HCT116 (cell line): ENCODE results near the gene MSH3. TPM values are rescaled to one million over a fixed set of nuclear protein-coding genes. Genes with fewer than 3 reads are reported as not detected.

Experiments
- ATAC-seq: fragments of 200-7000 bp; cut with Tn5 transposase; 2 replicates; pipeline ENCODE4 v1.9.1; 2020; ENCODE audit warnings: mild to moderate bottlenecking, moderate library complexity
- BruUV-seq: library from RNA; stranded (reverse); fragments of 400-500 nt; replicated peaks from 2 replicates; lab custom pipeline; 2021; lab: Mats Ljungman, UMichigan
- CTCF ChIA-PET: fragments of 300-600 bp; sonication (Branson Sonifier 250); formaldehyde crosslinking; loops from one replicate; lab custom pipeline; 2021; ENCODE audit warnings: antibody characterized with exemption; lab: Charles Lee
- POLR2A ChIA-PET: fragments of 300-600, 350-600 bp; sonication (Branson Sonifier 250); formaldehyde crosslinking; loops from one replicate; lab custom pipeline; 2021; ENCODE audit warnings: antibody characterized with exemption; lab: Charles Lee
- RAD21 ChIA-PET, 2 experiments: fragments of 300-600 bp; sonication (Branson Sonifier 250); formaldehyde crosslinking; loops; one replicate each; lab custom pipeline; 2023; ENCODE audit warnings: low total read pairs in 2 of 2; ENCODE audit not compliant: uncharacterized antibody in 2 of 2, unreplicated experiment in 2 of 2, low non-redundant PET in 1 of 2; lab: Charles Lee
- DNase-seq: peaks from one replicate; pipeline ENCODE4 v3.0.0-alpha.2; 2010; ENCODE audit warnings: low read depth, low spot score
- H2AFZ ChIP-seq: fragments of 200-600 bp; shearing (Covaris generic), sonication (generic); 2 replicates; pipeline ENCODE4 v1.6.1; 2017; ENCODE audit warnings: low read depth, mixed run types, mixed read lengths, antibody characterized with exemption, low read length; ENCODE audit not compliant: poor library complexity, severe bottlenecking
- H3K27ac ChIP-seq: 2 replicates; pipeline ENCODE4 v1.5.1; 2012; ENCODE audit warnings: low read depth, low read length
- H3K27me3 ChIP-seq: fragments of 200-600 bp; sonication (generic); 2 replicates; pipeline ENCODE4 v1.6.1; 2016; ENCODE audit warnings: mixed run types, low read length, mixed read lengths; ENCODE audit not compliant: insufficient read depth
- H3K36me3 ChIP-seq, 2 experiments: fragments of 200-500 bp in 1 of 2; fragments of 200-600 bp in 1 of 2; sonication (Bioruptor generic) in 1 of 2; sonication (generic) in 1 of 2; 2 replicates each; pipeline versions ENCODE4 v1.5.1 to v1.6.1; 2014 to 2016; ENCODE audit warnings: low read length in 2 of 2, inconsistent platforms in 1 of 2, mixed read lengths in 1 of 2, mixed run types in 1 of 2; ENCODE audit not compliant: insufficient read depth in 2 of 2, control insufficient read depth in 1 of 2
- H3K4me1 ChIP-seq, 2 experiments: fragments of 200-600 bp in 1 of 2; sonication (generic) in 1 of 2; 2 replicates each; pipeline versions ENCODE4 v1.5.1 to v1.6.1; 2012 to 2017; ENCODE audit warnings: low read length in 2 of 2, inconsistent platforms in 1 of 2, mild to moderate bottlenecking in 1 of 2, mixed read lengths in 1 of 2, mixed run types in 1 of 2, moderate library complexity in 1 of 2; ENCODE audit not compliant: insufficient read depth in 2 of 2, control insufficient read depth in 1 of 2
- H3K4me2 ChIP-seq: fragments of 200-600 bp; sonication (generic); 2 replicates; pipeline ENCODE4 v1.6.1; 2017; ENCODE audit warnings: mixed run types, low read length, mixed read lengths
- H3K4me3 ChIP-seq, 2 experiments: fragments of 200-600 bp in 1 of 2; sonication (generic) in 1 of 2; replicated peaks in 1 of 2; 2 replicates each; pipeline ENCODE4 v1.5.1; 2011 to 2016; ENCODE audit warnings: low read length in 2 of 2, control low read depth in 1 of 2, low read depth in 1 of 2, mild to moderate bottlenecking in 1 of 2, mixed read lengths in 1 of 2, mixed run types in 1 of 2
- H3K79me2 ChIP-seq: fragments of 200-600 bp; sonication (generic); 2 replicates; pipeline ENCODE4 v1.6.1; 2017; ENCODE audit warnings: mild to moderate bottlenecking, mixed run types, low read length, moderate library complexity, mixed read lengths; ENCODE audit not compliant: insufficient read depth
- H3K9ac ChIP-seq: fragments of 200-600 bp; sonication (generic); 2 replicates; pipeline ENCODE4 v1.6.1; 2016; ENCODE audit warnings: low read length, mixed read lengths
- H3K9me2 ChIP-seq: fragments of 200-600 bp; sonication (generic), shearing (Covaris generic); 2 replicates; pipeline ENCODE4 v1.6.1; 2017; ENCODE audit warnings: mixed run types, mild to moderate bottlenecking, moderate library complexity; ENCODE audit not compliant: insufficient read depth
- H3K9me3 ChIP-seq, 2 experiments: fragments of 200-500 bp in 1 of 2; fragments of 200-600 bp in 1 of 2; sonication (Bioruptor generic) in 1 of 2; sonication (generic) in 1 of 2; 2 replicates each; pipeline ENCODE4 v1.6.1; 2014 to 2017; ENCODE audit warnings: low read length in 2 of 2, mixed read lengths in 2 of 2, inconsistent platforms in 1 of 2, low read depth in 1 of 2, mild to moderate bottlenecking in 1 of 2, mixed run types in 1 of 2, moderate library complexity in 1 of 2; ENCODE audit not compliant: control insufficient read depth in 1 of 2, insufficient read depth in 1 of 2
- H4K20me1 ChIP-seq: fragments of 200-600 bp; sonication (generic), shearing (Covaris generic); 2 replicates; pipeline ENCODE4 v1.6.1; 2017; ENCODE audit warnings: mixed run types, mild to moderate bottlenecking, moderate library complexity; ENCODE audit not compliant: insufficient read depth
- ATF3 ChIP-seq: IDR thresholded peaks from 2 replicates; pipeline ENCODE4 v1.6.1; 2012
- CEBPB ChIP-seq: IDR thresholded peaks from 2 replicates; pipeline ENCODE4 v1.6.1; 2012; ENCODE audit warnings: low read depth
- EGR1 ChIP-seq: IDR thresholded peaks from 2 replicates; pipeline ENCODE4 v1.6.1; 2012; ENCODE audit warnings: low read depth
- EZH2 ChIP-seq: fragments of 200-600 bp; sonication (generic); IDR thresholded peaks from 2 replicates; pipeline ENCODE4 v1.6.1; 2017; ENCODE audit warnings: antibody characterized with exemption, mixed run types
- EZH2phosphoT487 ChIP-seq: fragments of 200-600 bp; IDR thresholded peaks from 2 replicates; pipeline ENCODE4 v1.6.1; 2018; ENCODE audit warnings: antibody characterized with exemption, borderline replicate concordance
- FOSL1 ChIP-seq: IDR thresholded peaks from 2 replicates; pipeline ENCODE4 v1.6.1; 2012; ENCODE audit warnings: low read depth
- JUND ChIP-seq: IDR thresholded peaks from 2 replicates; pipeline ENCODE4 v1.6.1; 2012
- POLR2A ChIP-seq: IDR thresholded peaks from 2 replicates; pipeline ENCODE4 v1.7.0; 2011; ENCODE audit warnings: borderline replicate concordance; ENCODE audit not compliant: insufficient read depth, insufficient read length; ENCODE audit errors: extremely low read depth
- POLR2AphosphoS5 ChIP-seq: IDR thresholded peaks from 2 replicates; pipeline ENCODE4 v1.6.1; 2011; ENCODE audit warnings: mild to moderate bottlenecking, low read depth, low read length, moderate library complexity
- RAD21 ChIP-seq: IDR thresholded peaks from 2 replicates; pipeline ENCODE4 v1.6.1; 2012; ENCODE audit warnings: low read depth, mild to moderate bottlenecking
- SP1 ChIP-seq: IDR thresholded peaks from 2 replicates; pipeline ENCODE4 v1.6.1; 2012; ENCODE audit warnings: low read depth
- SRF ChIP-seq: IDR thresholded peaks from 2 replicates; pipeline ENCODE4 v1.6.1; 2012; ENCODE audit warnings: low read depth
- TCF7L2 ChIP-seq: IDR thresholded peaks from 2 replicates; pipeline ENCODE4 v1.7.0; 2011; ENCODE audit warnings: borderline replicate concordance, inconsistent platforms; ENCODE audit not compliant: insufficient read depth, insufficient read length; ENCODE audit errors: extremely low read depth
- YY1 ChIP-seq: IDR thresholded peaks from 2 replicates; pipeline ENCODE4 v1.6.1; 2011; ENCODE audit warnings: low read length, low read depth, moderate library complexity, mild to moderate bottlenecking; ENCODE audit not compliant: insufficient replicate concordance; ENCODE audit errors: extremely low read depth
- intact Hi-C: fragments of 100-400 bp; cut with micrococcal nuclease; formaldehyde crosslinking; loops from 2 replicates; pipeline ENCODE4 v1.10.0; 2022
- total RNA-seq: library from RNA; stranded (reverse); gene quantifications from one replicate; pipeline ENCODE4 v1.2.1, GENCODE V29; 2021; ENCODE audit not compliant: unreplicated experiment
- TF ChIP-seq, protein P1 (sequence below): IDR thresholded peaks from 2 replicates; pipeline ENCODE4 v1.6.1; 2011; ENCODE audit warnings: mild to moderate bottlenecking, low read length, moderate library complexity; ENCODE audit not compliant: insufficient replicate concordance; ENCODE audit errors: extremely low read depth
- TF ChIP-seq, protein P2 (sequence below): IDR thresholded peaks from 2 replicates; pipeline ENCODE4 v1.6.1; 2012
- TF ChIP-seq, protein P3 (sequence below), 3 experiments: fragments of 200-600 bp in 1 of 3; sonication (generic) in 1 of 3; IDR thresholded peaks in 2 of 3; conservative IDR thresholded peaks in 1 of 3; 2 replicates each; pipeline ENCODE4 v1.5.1; 2012 to 2017; ENCODE audit warnings: low read depth in 2 of 3, low read length in 2 of 3, antibody characterized with exemption in 1 of 3, borderline replicate concordance in 1 of 3, control low read depth in 1 of 3, mild to moderate bottlenecking in 1 of 3, mixed read lengths in 1 of 3, mixed run types in 1 of 3, moderate library complexity in 1 of 3; ENCODE audit not compliant: insufficient read depth in 1 of 3

Gene MSH3
- total RNA-seq, 1 experiment from 2014 or later, result 4.9 TPM

DNA sequence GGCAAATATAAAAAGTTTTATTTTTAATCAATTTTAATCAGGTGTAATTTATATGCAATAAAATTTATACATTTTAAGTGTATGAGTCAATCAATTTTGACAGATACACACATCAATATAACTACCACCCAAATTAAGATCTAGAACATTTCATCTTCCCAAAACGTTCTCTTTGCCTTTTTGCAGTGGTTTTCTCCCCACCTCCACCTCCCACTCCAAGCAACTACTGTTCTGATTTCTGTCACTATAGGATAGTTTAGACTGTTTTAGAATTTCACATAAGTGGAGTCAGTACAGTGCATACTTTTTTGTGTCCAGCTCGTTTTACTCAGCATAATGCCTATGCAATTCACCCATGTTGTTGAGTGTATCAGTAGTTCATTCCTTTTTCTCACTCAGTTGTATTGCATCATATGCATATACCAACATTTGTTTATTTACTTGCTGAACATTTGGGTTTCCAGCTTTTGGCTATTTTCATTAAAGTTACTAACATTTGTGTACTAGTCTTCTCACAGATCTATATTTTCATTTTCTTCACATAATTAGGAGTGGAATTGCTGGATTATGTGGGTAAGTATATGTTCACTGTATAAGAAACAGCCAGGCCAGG, 52.5 kb downstream of the MSH3 start (continued):
- TF ChIP-seq SP1 (no peak), YY1 (no peak), EZH2 (no peak), CEBPB (no peak), TCF7L2 (no peak)

DNA sequence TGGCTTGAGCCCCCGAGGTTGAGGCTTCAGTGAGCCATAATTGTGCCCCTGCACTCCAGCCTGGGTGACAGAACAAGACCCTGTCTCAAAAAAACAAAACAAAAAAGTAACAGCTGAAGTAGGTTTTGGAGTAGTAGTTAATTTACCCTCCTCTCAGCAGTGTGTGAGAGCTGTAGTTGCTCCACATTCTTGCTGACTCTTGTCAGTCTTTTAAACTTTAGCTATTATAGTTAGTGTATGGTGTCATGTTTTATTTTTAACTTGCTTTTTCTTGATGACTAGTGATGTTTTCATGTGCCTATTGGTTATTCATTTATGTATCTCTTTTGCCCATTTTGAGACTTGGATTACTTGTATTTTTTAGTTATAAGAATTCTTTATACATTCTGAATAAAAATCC, 53.2 kb downstream of the MSH3 start:
- no peaks in the 10 kb centered on the region for H3K36me3 ChIP-seq
- no peak overlapping the region for H3K4me3 ChIP-seq
- no peaks in the 10 kb centered on the region for H3K4me1 ChIP-seq
- no peak overlapping the region for H3K4me2 ChIP-seq
- ATAC-seq, result no peak
- no peaks in the 10 kb centered on the region for H3K27me3 ChIP-seq
- H3K9ac ChIP-seq, result no peak overlapping the region
- no peaks in the 10 kb centered on the region for H3K9me2 ChIP-seq
- H3K9me3 ChIP-seq, result no peaks in the 10 kb centered on the region
- ChIA-PET CTCF (interaction anchor here (1.8 kb wide), 1 partner anchor 401 kb away, joined by 4 read pairs; no protein-coding TSS in a partner anchor), POLR2A (no interaction called here), RAD21 (no interaction called here)
- no peaks in the 10 kb centered on the region for H4K20me1 ChIP-seq
- intact Hi-C loops, result no loop called here
- no peak overlapping the region for H2AFZ ChIP-seq
- DNase-seq, result no peak
- H3K27ac ChIP-seq, result no peak overlapping the region
- H3K79me2 ChIP-seq, result no peaks in the 10 kb centered on the region
- BruUV-seq, result no TSS peak
- TF ChIP-seq CEBPB (no peak), JUND (no peak), SRF (no peak), TCF7L2 (no peak), POLR2AphosphoS5 (no peak), EZH2phosphoT487 (no peak), RAD21 (no peak), EGR1 (no peak), SP1 (no peak), FOSL1 (no peak), EZH2 (no peak), POLR2A (no peak), ATF3 (no peak), YY1 (no peak)
- TF ChIP-seq, protein P1, sequence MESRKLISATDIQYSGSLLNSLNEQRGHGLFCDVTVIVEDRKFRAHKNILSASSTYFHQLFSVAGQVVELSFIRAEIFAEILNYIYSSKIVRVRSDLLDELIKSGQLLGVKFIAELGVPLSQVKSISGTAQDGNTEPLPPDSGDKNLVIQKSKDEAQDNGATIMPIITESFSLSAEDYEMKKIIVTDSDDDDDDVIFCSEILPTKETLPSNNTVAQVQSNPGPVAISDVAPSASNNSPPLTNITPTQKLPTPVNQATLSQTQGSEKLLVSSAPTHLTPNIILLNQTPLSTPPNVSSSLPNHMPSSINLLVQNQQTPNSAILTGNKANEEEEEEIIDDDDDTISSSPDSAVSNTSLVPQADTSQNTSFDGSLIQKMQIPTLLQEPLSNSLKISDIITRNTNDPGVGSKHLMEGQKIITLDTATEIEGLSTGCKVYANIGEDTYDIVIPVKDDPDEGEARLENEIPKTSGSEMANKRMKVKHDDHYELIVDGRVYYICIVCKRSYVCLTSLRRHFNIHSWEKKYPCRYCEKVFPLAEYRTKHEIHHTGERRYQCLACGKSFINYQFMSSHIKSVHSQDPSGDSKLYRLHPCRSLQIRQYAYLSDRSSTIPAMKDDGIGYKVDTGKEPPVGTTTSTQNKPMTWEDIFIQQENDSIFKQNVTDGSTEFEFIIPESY, result no peak
- TF ChIP-seq, protein P2, sequence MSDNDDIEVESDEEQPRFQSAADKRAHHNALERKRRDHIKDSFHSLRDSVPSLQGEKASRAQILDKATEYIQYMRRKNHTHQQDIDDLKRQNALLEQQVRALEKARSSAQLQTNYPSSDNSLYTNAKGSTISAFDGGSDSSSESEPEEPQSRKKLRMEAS, result no peak
- TF ChIP-seq, protein P3, sequence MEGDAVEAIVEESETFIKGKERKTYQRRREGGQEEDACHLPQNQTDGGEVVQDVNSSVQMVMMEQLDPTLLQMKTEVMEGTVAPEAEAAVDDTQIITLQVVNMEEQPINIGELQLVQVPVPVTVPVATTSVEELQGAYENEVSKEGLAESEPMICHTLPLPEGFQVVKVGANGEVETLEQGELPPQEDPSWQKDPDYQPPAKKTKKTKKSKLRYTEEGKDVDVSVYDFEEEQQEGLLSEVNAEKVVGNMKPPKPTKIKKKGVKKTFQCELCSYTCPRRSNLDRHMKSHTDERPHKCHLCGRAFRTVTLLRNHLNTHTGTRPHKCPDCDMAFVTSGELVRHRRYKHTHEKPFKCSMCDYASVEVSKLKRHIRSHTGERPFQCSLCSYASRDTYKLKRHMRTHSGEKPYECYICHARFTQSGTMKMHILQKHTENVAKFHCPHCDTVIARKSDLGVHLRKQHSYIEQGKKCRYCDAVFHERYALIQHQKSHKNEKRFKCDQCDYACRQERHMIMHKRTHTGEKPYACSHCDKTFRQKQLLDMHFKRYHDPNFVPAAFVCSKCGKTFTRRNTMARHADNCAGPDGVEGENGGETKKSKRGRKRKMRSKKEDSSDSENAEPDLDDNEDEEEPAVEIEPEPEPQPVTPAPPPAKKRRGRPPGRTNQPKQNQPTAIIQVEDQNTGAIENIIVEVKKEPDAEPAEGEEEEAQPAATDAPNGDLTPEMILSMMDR (IDR thresholded peaks at IDR 0.05 in 2 of 3, conservative IDR thresholded peaks at IDR 0.05 in 1 of 3; ENCODE audit: borderline replicate concordance in 1 of 3, insufficient read depth in 1 of 3, low read depth in 2 of 3, low read length in 2 of 3), result no peak
